HG03095 (cell line): ENCODE data around the gene SLC30A7.
"Not testable (repeated sequence)": the region's sequence is repeated elsewhere in the genome, so short reads cannot be mapped to it uniquely, and the experiment has no call there.

Experiments used
- ATAC-seq: cut with Tn5 transposase; IDR thresholded peaks from one replicate; pipeline ENCODE4 v1.9.1; 2021; ENCODE audit warnings: moderate library complexity; ENCODE audit not compliant: unreplicated experiment

Gene SLC30A7

GRCh38 chr1:100895540-100896480 is at the start of gene SLC30A7:
SLC30A7 (plus strand) TSS chr1:100896090; CDS start chr1:100896263, 173 bp downstream.
- peak; percentile 78 for ATAC-seq

- no peak for ATAC-seq
Measured at GRCh38 chr1:100847361-100848082, 48.4 kb upstream of the SLC30A7 start.

GRCh38 chr1:100851726-100852125 is 44.2 kb upstream of the SLC30A7 start:
- no peak for ATAC-seq

- ATAC-seq = no peak
Measured at GRCh38 chr1:100852976-100853375, 42.9 kb upstream of the SLC30A7 start.

GRCh38 chr1:100855116-100855515 is 40.8 kb upstream of the SLC30A7 start:
- not testable (repeated sequence) for ATAC-seq

- ATAC-seq = no peak
Measured at GRCh38 chr1:100860397-100860991, 35.4 kb upstream of the SLC30A7 start.

- ATAC-seq = no peak
Measured at GRCh38 chr1:100861379-100861778, 34.5 kb upstream of the SLC30A7 start.

- no peak for ATAC-seq
Measured at GRCh38 chr1:100862591-100862990, 33.3 kb upstream of the SLC30A7 start.

GRCh38 chr1:100866041-100866900 is 29.6 kb upstream of the SLC30A7 start:
- no peak for ATAC-seq

GRCh38 chr1:100866901-100867206 is 29.0 kb upstream of the SLC30A7 start:
- ATAC-seq = no peak

- no peak for ATAC-seq
Measured at GRCh38 chr1:100868364-100868995, 27.4 kb upstream of the SLC30A7 start.

- ATAC-seq = peak; percentile 49
Measured at GRCh38 chr1:100869996-100870395, 25.9 kb upstream of the SLC30A7 start.

GRCh38 chr1:100874433-100874832 is 21.5 kb upstream of the SLC30A7 start:
- no peak for ATAC-seq

- ATAC-seq = no peak
Measured at GRCh38 chr1:100875228-100875627, 20.7 kb upstream of the SLC30A7 start.

- ATAC-seq = no peak
Measured at GRCh38 chr1:100876291-100876690, 19.6 kb upstream of the SLC30A7 start.

- no peak for ATAC-seq
Measured at GRCh38 chr1:100879422-100879821, 16.5 kb upstream of the SLC30A7 start.

GRCh38 chr1:100881687-100882086 is 14.2 kb upstream of the SLC30A7 start:
- no peak for ATAC-seq

GRCh38 chr1:100882698-100883097 is 13.2 kb upstream of the SLC30A7 start:
- ATAC-seq = no peak

GRCh38 chr1:100883963-100884362 is 11.9 kb upstream of the SLC30A7 start:
- no peak for ATAC-seq

- ATAC-seq = not testable (repeated sequence)
Measured at GRCh38 chr1:100889007-100889406, 6.9 kb upstream of the SLC30A7 start.
